Measurements from ENCODE around the gene TNFAIP8.

DNA sequence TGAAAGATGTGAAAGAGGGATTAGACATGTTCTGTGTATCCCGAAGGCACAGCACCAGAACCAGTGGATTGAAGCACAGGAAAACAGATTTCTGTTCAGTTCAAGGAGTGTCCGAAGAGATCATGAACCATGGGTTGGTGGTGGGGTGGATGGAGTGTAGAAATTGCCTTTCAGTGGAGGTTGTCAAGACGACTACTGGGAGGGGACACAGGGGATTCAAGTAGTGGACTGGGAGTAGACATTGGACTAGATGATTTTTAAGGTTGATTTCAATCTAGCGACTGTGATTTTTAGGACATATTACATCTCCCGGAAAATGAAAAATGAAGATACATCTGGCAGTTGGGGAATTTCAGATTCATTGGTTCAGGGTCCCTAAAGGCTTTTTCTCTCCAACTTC, 35.9 kb upstream of the TNFAIP8 start:
- TF ChIP-seq EZH2 (IDR thresholded peaks at IDR 0.05; ENCODE audit: borderline replicate concordance, control insufficient read depth, low read depth, low read length): no peak
- no peak for TF ChIP-seq CEBPB (IDR thresholded peaks at IDR 0.05; ENCODE audit: borderline replicate concordance in 1 of 2, low read depth in 2 of 2, low read length in 2 of 2)
- TF ChIP-seq MYC (IDR thresholded peaks at IDR 0.05; ENCODE audit: insufficient read depth, insufficient read length, insufficient replicate concordance, low read length, severe bottlenecking): no peak
- TF ChIP-seq MXI1 (IDR thresholded peaks at IDR 0.05; ENCODE audit: low read depth, low read length): no peak
- TF ChIP-seq DPF2 (IDR thresholded peaks at IDR 0.05): no peak
- no peak for TF ChIP-seq ZBTB40 (IDR thresholded peaks at IDR 0.05; ENCODE audit: borderline replicate concordance)
- no peak for TF ChIP-seq USF1 (IDR thresholded peaks at IDR 0.05; ENCODE audit: borderline replicate concordance, extremely low read length, insufficient read depth, low read depth, low read length)
- TF ChIP-seq, protein P1, sequence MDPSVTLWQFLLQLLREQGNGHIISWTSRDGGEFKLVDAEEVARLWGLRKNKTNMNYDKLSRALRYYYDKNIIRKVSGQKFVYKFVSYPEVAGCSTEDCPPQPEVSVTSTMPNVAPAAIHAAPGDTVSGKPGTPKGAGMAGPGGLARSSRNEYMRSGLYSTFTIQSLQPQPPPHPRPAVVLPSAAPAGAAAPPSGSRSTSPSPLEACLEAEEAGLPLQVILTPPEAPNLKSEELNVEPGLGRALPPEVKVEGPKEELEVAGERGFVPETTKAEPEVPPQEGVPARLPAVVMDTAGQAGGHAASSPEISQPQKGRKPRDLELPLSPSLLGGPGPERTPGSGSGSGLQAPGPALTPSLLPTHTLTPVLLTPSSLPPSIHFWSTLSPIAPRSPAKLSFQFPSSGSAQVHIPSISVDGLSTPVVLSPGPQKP (IDR thresholded peaks at IDR 0.05; ENCODE audit: low read depth, low read length): no peak
- no peak for TF ChIP-seq MAX (IDR thresholded peaks at IDR 0.05; ENCODE audit: low read depth, low read length)
- no peak for TF ChIP-seq SIN3A (IDR thresholded peaks at IDR 0.05; ENCODE audit: low read depth, low read length)
- TF ChIP-seq, protein P2, sequence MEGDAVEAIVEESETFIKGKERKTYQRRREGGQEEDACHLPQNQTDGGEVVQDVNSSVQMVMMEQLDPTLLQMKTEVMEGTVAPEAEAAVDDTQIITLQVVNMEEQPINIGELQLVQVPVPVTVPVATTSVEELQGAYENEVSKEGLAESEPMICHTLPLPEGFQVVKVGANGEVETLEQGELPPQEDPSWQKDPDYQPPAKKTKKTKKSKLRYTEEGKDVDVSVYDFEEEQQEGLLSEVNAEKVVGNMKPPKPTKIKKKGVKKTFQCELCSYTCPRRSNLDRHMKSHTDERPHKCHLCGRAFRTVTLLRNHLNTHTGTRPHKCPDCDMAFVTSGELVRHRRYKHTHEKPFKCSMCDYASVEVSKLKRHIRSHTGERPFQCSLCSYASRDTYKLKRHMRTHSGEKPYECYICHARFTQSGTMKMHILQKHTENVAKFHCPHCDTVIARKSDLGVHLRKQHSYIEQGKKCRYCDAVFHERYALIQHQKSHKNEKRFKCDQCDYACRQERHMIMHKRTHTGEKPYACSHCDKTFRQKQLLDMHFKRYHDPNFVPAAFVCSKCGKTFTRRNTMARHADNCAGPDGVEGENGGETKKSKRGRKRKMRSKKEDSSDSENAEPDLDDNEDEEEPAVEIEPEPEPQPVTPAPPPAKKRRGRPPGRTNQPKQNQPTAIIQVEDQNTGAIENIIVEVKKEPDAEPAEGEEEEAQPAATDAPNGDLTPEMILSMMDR (IDR thresholded peaks at IDR 0.05 in 2 of 3, conservative IDR thresholded peaks at IDR 0.05 in 1 of 3; ENCODE audit: control insufficient read depth in 2 of 3, extremely low read depth in 1 of 3, insufficient read depth in 1 of 3, low read depth in 3 of 3, low read length in 3 of 3): no peak
- TF ChIP-seq SRF (IDR thresholded peaks at IDR 0.05; ENCODE audit: low read depth in 2 of 2, low read length in 2 of 2): no peak
- no peak for TF ChIP-seq ESRRA (IDR thresholded peaks at IDR 0.05; ENCODE audit: low read length)
- no peak for TF ChIP-seq FOS (IDR thresholded peaks at IDR 0.05; ENCODE audit: borderline replicate concordance, extremely low read depth, insufficient read length)

Measured in GM12878 (cell line).